ENCODE measurements around the gene VPS35L.

The VPS35L gene

DNA sequence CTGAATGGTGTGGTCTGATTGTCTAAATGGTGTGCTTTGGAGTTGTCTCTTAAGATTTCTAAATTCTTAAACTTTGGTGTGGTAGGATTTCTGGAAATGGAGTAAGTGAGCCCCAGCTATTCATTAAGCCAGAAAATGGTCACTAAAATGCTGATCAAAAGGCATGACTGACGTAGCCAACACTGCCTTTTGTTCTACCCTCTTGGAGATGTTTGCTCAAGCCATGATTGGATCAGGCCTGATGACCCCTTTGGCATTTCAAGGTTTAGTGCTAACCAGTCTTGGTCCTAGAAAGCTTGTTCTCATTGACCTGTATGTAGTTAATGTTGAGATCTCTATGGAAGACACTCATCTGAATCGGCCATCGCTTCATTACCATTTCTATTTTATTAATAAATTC, 94.5 kb downstream of the VPS35L start:
- TF ChIP-seq, protein P1, sequence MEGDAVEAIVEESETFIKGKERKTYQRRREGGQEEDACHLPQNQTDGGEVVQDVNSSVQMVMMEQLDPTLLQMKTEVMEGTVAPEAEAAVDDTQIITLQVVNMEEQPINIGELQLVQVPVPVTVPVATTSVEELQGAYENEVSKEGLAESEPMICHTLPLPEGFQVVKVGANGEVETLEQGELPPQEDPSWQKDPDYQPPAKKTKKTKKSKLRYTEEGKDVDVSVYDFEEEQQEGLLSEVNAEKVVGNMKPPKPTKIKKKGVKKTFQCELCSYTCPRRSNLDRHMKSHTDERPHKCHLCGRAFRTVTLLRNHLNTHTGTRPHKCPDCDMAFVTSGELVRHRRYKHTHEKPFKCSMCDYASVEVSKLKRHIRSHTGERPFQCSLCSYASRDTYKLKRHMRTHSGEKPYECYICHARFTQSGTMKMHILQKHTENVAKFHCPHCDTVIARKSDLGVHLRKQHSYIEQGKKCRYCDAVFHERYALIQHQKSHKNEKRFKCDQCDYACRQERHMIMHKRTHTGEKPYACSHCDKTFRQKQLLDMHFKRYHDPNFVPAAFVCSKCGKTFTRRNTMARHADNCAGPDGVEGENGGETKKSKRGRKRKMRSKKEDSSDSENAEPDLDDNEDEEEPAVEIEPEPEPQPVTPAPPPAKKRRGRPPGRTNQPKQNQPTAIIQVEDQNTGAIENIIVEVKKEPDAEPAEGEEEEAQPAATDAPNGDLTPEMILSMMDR (conservative IDR thresholded peaks at IDR 0.05; ENCODE audit: low read depth, low read length) = no peak
- H3K4me3 ChIP-seq (ENCODE audit: low read length) = no peak overlapping the region
- DNase-seq (ENCODE audit: low read depth) = no peak

DNA sequence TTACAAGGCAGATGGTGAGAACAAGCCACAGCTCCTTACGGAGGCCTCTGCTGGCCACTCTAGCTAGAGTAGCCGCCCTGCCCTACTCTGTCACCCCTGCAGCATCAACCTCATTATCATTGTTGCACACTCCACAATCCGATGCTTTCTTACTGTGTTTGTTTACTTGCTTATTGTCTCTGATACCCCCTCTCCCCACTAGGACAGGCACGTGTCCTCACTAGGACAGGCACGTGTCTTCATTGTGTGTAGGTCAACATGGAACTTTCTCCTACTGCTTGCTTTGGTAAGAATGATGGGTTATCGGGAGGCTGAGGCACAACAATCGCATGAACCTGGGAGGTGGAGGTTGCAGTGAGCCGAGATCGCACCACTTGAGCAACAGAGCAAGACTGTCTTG, 98.6 kb downstream of the VPS35L start:
- TF ChIP-seq, protein P1 (conservative IDR thresholded peaks at IDR 0.05; ENCODE audit: low read depth, low read length) = no peak
- no peak overlapping the region for H3K4me3 ChIP-seq (ENCODE audit: low read length)
- no peak for DNase-seq (ENCODE audit: low read depth)

DNA sequence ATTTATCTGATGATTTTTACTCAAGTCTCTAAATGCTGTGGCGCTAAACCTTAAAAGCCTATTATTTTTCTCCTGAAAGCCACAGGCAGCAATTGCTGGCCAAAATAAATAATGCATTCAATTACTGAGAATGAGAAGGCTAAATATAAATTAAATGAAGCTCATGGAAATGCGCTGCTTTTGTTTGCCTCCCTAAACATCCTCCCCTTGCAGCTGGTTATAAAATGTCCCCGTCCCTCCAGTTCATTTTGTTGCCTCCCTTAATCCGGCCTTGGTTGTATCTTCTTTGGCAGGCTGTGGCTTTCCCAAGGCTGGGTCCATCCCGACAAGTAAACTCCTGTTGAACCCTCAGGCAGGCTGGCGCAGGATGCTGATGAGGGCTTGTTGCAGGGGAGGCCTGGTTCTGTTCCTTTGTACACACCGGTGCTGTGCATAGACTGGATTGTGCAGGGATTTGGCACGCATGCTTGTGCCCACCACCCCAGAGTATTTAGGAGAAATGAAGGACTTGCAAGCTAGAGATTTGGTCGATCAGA, 99.8 kb downstream of the VPS35L start:
- no peak overlapping the region for H3K4me3 ChIP-seq (ENCODE audit: low read length)
- TF ChIP-seq, protein P1 (conservative IDR thresholded peaks at IDR 0.05; ENCODE audit: low read depth, low read length) = no peak
- no peak for DNase-seq (ENCODE audit: low read depth)

DNA sequence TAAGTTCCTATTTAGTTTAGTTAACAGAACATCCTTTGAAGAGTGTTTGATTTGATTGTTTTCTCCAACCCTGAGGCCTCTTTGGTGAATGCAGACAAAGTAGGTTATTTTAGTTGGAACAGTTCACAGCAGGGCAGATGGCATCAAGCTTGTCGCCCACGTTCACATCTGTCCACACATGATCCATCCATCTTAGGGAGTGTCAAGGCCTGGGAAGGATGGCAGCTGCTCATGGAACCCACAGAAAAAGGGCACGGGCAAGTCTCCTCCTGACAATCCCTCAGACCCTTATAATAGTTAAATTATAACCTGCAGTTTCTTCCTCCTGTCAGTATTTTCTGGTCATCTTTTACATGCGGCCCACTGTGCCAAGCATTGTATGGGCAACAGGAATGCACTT, 102.3 kb downstream of the VPS35L start:
- no peak for DNase-seq (ENCODE audit: low read depth)
- TF ChIP-seq, protein P1 (conservative IDR thresholded peaks at IDR 0.05; ENCODE audit: low read depth, low read length) = no peak

DNA sequence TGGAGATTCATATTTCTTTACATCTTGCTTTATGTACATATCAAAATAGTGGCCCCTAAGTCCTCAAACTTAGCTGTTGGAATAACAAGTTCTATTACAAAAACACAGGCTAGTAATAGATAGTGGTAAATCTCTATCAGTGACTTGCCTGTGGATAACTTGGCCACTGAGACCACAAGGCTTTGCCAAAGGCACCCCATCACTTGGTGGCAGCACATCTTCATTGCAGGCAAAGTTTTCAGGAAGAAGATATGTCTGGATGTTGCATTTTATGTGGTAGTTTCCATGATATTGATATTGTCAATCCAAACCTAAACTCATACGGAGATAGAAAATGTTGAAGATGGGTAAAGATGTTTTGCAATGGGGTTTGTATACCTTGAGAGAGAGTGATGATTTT, 104.1 kb downstream of the VPS35L start:
- no peak overlapping the region for H3K4me3 ChIP-seq (ENCODE audit: low read length)
- TF ChIP-seq, protein P1 (conservative IDR thresholded peaks at IDR 0.05; ENCODE audit: low read depth, low read length) = peak; percentile 18

More for the DNA sequence above, 102.3 kb downstream of the VPS35L start:
- H3K4me3 ChIP-seq (ENCODE audit: low read length) = no peak overlapping the region

DNA sequence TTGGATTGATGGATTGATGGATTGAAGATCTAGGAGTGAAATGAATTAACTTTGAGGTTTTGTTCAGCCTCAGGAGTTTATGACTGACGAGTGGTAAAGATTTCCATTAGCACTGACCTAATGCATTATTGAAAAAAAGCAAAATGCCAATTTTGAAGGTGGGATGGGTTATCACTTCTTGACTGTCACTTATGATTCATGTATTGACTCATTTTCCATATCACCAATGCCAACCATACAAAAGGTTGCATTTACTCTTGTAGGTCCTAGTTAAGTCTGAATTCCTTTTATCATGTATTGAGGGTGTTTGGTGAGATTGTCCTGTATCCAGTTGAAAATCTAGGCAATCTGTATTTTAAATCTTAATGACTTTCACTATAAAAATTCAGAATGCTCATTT, 104.9 kb downstream of the VPS35L start:
- DNase-seq (ENCODE audit: low read depth) = no peak
- TF ChIP-seq, protein P1 (conservative IDR thresholded peaks at IDR 0.05; ENCODE audit: low read depth, low read length) = no peak
- no peak overlapping the region for H3K4me3 ChIP-seq (ENCODE audit: low read length)

More for the DNA sequence above, 104.1 kb downstream of the VPS35L start:
- no peak for DNase-seq (ENCODE audit: low read depth)

DNA sequence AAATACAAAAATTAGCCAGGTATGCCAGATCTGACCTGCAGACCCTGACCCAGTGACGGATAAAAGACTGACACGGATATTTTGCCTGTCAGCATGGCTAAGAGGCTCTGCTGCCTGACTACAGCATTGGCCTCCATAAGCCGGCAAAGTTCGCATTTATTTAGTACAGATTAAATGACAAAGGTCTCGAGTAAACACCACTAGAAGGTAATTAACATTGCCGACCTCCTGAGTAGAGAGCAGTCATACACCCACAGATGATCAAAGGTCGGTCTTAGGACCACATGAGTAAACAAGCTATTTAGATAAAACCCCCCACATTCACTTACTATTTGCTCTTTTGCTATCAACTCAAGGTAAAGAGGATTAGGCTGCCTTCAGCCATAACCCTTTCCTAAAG, 106.8 kb downstream of the VPS35L start:
- DNase-seq (ENCODE audit: low read depth) = no peak
- no peak overlapping the region for H3K4me3 ChIP-seq (ENCODE audit: low read length)
- TF ChIP-seq, protein P1 (conservative IDR thresholded peaks at IDR 0.05; ENCODE audit: low read depth, low read length) = no peak
